ENCODE data around the gene TRAFD1. TPM values are rescaled to one million over a fixed set of nuclear protein-coding genes. Genes with fewer than 3 reads are reported as not detected.

TRAFD1 gene
- total RNA-seq, 1 donor from 2014 or later: 35.4 TPM

- Histone ChIP-seq H3K9ac (no peak overlapping the region), H3F3A (ENCODE audit: low read depth) (no peaks in the 10 kb centered on the region), H3K9me3 (ENCODE audit: low read depth) (no peaks in the 10 kb centered on the region), H3K4me2 (no peak overlapping the region), H3K79me2 (ENCODE audit: low read depth) (no peaks in the 10 kb centered on the region), H2AFZ (replicated peaks) (no peak overlapping the region), H3K27me3 (no peaks in the 10 kb centered on the region), H3K27ac (no peak overlapping the region), H3K36me3 (no peaks in the 10 kb centered on the region), H4K20me1 (ENCODE audit: low read depth) (no peaks in the 10 kb centered on the region), H3K4me3 (no peak overlapping the region), H3K4me1 (no peaks in the 10 kb centered on the region)
- Mint-ChIP-seq H3K27ac (no peak overlapping the region), H3K36me3 (peaks cover 7% of the 10 kb centered on the region), H3K9me3 (no peaks in the 10 kb centered on the region), H3K4me1 (peaks cover 2% of the 10 kb centered on the region), H3K4me3 (no peak overlapping the region), H3K27me3 (ENCODE audit: insufficient read depth, low read depth) (no peaks in the 10 kb centered on the region)
- no peak for DNase-seq (ENCODE audit: low spot score)
- TF ChIP-seq EZH2 (IDR thresholded peaks at IDR 0.05): no peak
- TF ChIP-seq CTCF (IDR thresholded peaks at IDR 0.05): no peak
- TF ChIP-seq EZH2phosphoT487 (IDR thresholded peaks at IDR 0.05): no peak
These were observed 58.9 kb downstream of the TRAFD1 start for GRCh38 chr12:112184056-112184887.

DNA sequence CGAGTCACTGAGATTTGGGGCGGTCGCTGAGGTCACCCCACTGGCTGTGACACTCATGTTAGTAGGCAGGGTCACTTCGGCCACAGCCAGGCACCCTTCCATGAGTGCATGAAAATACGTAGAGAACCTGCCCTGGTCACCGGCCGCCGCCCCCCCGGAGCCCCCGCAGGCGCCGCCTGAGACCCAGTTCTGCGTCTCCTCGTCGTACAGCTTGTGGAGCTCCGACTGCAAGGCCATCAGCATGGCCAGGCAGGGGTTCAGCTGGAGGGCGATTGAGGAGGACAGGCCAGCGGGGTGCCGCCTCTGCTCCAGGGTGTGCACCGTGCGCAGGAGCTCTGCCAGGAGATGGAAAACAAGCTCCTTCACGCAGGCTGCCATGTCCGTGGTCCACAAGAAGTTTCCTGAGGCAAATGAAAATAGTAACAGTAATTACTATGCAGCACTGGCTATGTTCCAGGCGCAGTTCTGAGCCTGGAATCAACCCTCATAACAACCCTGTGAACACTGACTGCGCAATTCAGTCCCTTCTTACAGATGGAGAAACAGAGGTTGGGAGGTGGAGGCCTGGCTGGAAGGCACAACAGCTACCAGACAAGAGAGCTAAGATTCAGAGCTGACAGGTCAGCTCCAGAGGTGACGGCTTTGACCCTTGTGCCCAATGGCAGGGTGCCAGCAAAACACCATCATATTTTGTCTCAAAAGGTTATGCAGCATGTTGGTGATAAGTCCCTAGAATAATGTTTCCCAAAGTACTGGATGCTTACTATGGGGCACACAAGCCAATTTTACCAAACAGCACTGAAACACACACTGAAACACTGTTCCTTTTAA, 59.9 kb downstream of the TRAFD1 start:
- H2AFZ ChIP-seq (replicated peaks): no peak overlapping the region

More for the DNA sequence above, 59.9 kb downstream of the TRAFD1 start:
- Histone ChIP-seq H3K9ac (no peak overlapping the region), H3K4me2 (no peak overlapping the region), H3K9me3 (ENCODE audit: low read depth) (no peaks in the 10 kb centered on the region), H3K27ac (no peak overlapping the region), H3F3A (ENCODE audit: low read depth) (no peaks in the 10 kb centered on the region), H3K36me3 (no peaks in the 10 kb centered on the region), H4K20me1 (ENCODE audit: low read depth) (no peaks in the 10 kb centered on the region), H3K79me2 (ENCODE audit: low read depth) (no peaks in the 10 kb centered on the region), H3K4me3 (no peak overlapping the region), H3K27me3 (no peaks in the 10 kb centered on the region), H3K4me1 (no peaks in the 10 kb centered on the region)
- H3K9me3 Mint-ChIP-seq: no peaks in the 10 kb centered on the region
- no peak for DNase-seq (ENCODE audit: low spot score)
- H3K4me3 Mint-ChIP-seq: no peak overlapping the region
- H3K36me3 Mint-ChIP-seq: peaks cover 11% of the 10 kb centered on the region
- H3K27ac Mint-ChIP-seq: no peak overlapping the region
- no peak for TF ChIP-seq EZH2 (IDR thresholded peaks at IDR 0.05)
- TF ChIP-seq CTCF (IDR thresholded peaks at IDR 0.05): no peak
- TF ChIP-seq EZH2phosphoT487 (IDR thresholded peaks at IDR 0.05): no peak
- H3K4me1 Mint-ChIP-seq: peaks cover 2% of the 10 kb centered on the region
- peaks cover 3% of the 10 kb centered on the region for H3K27me3 Mint-ChIP-seq (ENCODE audit: insufficient read depth, low read depth)
